Adrenal gland (tissue), 5 donors: ENCODE measurements around the gene NSA2.

Experiments
- POLR2A ChIP-seq, 2 donors: fragments of 450-650 bp; IDR thresholded peaks; one replicate each; pipeline ENCODE4 v1.6.1; 2017; ENCODE audit warnings: antibody characterized with exemption in 2 of 2, mild to moderate bottlenecking in 2 of 2, moderate library complexity in 1 of 2
- TF ChIP-seq, protein P1 (sequence below), 6 experiments: fragments of 450-650 bp in 4 of 6; fragments of 200-600 bp in 2 of 6; sonication (generic) in 1 of 6; IDR thresholded peaks; 1 replicate in 5 of 6; 2 replicates in 1 of 6; pipeline versions ENCODE4 v1.5.1 to v1.8.0; 2016 to 2021; ENCODE audit warnings: antibody characterized with exemption in 6 of 6, mild to moderate bottlenecking in 2 of 6, moderate library complexity in 1 of 6
- donor health status: DM: no; HTN: no; CAD: no.

- TF ChIP-seq, protein P1, sequence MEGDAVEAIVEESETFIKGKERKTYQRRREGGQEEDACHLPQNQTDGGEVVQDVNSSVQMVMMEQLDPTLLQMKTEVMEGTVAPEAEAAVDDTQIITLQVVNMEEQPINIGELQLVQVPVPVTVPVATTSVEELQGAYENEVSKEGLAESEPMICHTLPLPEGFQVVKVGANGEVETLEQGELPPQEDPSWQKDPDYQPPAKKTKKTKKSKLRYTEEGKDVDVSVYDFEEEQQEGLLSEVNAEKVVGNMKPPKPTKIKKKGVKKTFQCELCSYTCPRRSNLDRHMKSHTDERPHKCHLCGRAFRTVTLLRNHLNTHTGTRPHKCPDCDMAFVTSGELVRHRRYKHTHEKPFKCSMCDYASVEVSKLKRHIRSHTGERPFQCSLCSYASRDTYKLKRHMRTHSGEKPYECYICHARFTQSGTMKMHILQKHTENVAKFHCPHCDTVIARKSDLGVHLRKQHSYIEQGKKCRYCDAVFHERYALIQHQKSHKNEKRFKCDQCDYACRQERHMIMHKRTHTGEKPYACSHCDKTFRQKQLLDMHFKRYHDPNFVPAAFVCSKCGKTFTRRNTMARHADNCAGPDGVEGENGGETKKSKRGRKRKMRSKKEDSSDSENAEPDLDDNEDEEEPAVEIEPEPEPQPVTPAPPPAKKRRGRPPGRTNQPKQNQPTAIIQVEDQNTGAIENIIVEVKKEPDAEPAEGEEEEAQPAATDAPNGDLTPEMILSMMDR (IDR thresholded peaks at IDR 0.05): no peak
- TF ChIP-seq POLR2A (IDR thresholded peaks at IDR 0.05): no peak
Measured at GRCh38 chr5:74801941-74802340, 34.9 kb downstream of the NSA2 start.
